Epithelial cell of esophagus (primary cell): ENCODE data around the gene FSTL4.

Source experiments
- DNase-seq: peaks from one replicate; pipeline ENCODE4 v3.0.0; 2010; ENCODE audit warnings: low read depth
- H3K4me3 ChIP-seq: 2 replicates; pipeline ENCODE4 v1.5.1; 2011; ENCODE audit warnings: mild to moderate bottlenecking, low read length, control low read depth
- CTCF ChIP-seq: IDR thresholded peaks from 2 replicates; pipeline ENCODE4 v1.5.1; 2011; ENCODE audit warnings: low read depth, mild to moderate bottlenecking, low read length, control low read depth, inconsistent platforms; ENCODE audit not compliant: insufficient read depth; ENCODE audit errors: missing control alignments

Gene FSTL4

GRCh38 chr5:133389066-133389590, 223.2 kb downstream of the FSTL4 start:
- no peak overlapping the region for H3K4me3 ChIP-seq
- no peak for TF ChIP-seq CTCF
- DNase-seq, result peak; percentile 70

GRCh38 chr5:133387621-133388020, 224.7 kb downstream of the FSTL4 start:
- no peak overlapping the region for H3K4me3 ChIP-seq
- TF ChIP-seq CTCF, result no peak
- no peak for DNase-seq

- no peak for TF ChIP-seq CTCF
- DNase-seq, result peak; percentile 54
- no peak overlapping the region for H3K4me3 ChIP-seq
Measured at GRCh38 chr5:133387091-133387490, 225.2 kb downstream of the FSTL4 start.

GRCh38 chr5:133386662-133387061, 225.7 kb downstream of the FSTL4 start:
- no peak for TF ChIP-seq CTCF
- H3K4me3 ChIP-seq, result no peak overlapping the region
- DNase-seq, result no peak

GRCh38 chr5:133385346-133385745, 227.0 kb downstream of the FSTL4 start:
- TF ChIP-seq CTCF, result no peak

GRCh38 chr5:133384903-133385302, 227.4 kb downstream of the FSTL4 start:
- no peak for TF ChIP-seq CTCF
- no peak for DNase-seq
- no peak overlapping the region for H3K4me3 ChIP-seq

More at GRCh38 chr5:133385346-133385745, 227.0 kb downstream of the FSTL4 start:
- DNase-seq, result no peak
- H3K4me3 ChIP-seq, result no peak overlapping the region

- TF ChIP-seq CTCF, result no peak
- no peak overlapping the region for H3K4me3 ChIP-seq
- DNase-seq, result peak; percentile 42
Measured at GRCh38 chr5:133384120-133384855, 228.1 kb downstream of the FSTL4 start.
